GM23338 (cell line): ENCODE results near the gene ATG9A. TPM values are rescaled to one million over a fixed set of nuclear protein-coding genes. Genes with fewer than 3 reads are reported as not detected.

ENCODE experiments used
- ATAC-seq: fragments of 200-7000 bp; cut with Tn5 transposase; 3 replicates; pipeline ENCODE4 v1.9.1; 2020
- DNase-seq: peaks from one replicate; pipeline ENCODE4 v3.0.0-alpha.2; 2015; ENCODE audit warnings: low spot score
- H2AFZ ChIP-seq: fragments of 200-600 bp; sonication (generic); 2 replicates; pipeline ENCODE4 v1.8.0; 2016; ENCODE audit warnings: antibody characterized with exemption, mild to moderate bottlenecking, moderate library complexity
- H3F3A ChIP-seq: fragments of 200-600 bp; sonication (generic); replicated peaks from 2 replicates; pipeline ENCODE4 v1.8.0; 2017; ENCODE audit warnings: antibody characterized with exemption, mixed run types, low read depth
- H3K27ac ChIP-seq: fragments of 200-600 bp; sonication (generic); 2 replicates; pipeline ENCODE4 v1.6.1; 2016; ENCODE audit warnings: low read depth
- H3K27me3 ChIP-seq: fragments of 200-600 bp; sonication (generic); 2 replicates; pipeline ENCODE4 v1.8.0; 2016; ENCODE audit warnings: mild to moderate bottlenecking, mixed run types, moderate library complexity; ENCODE audit not compliant: insufficient read depth
- H3K36me3 ChIP-seq: fragments of 200-600 bp; sonication (generic); 2 replicates; pipeline ENCODE4 v1.8.0; 2016; ENCODE audit warnings: mild to moderate bottlenecking; ENCODE audit not compliant: insufficient read depth
- H3K4me1 ChIP-seq: fragments of 200-600 bp; sonication (generic); 2 replicates; pipeline ENCODE4 v1.8.0; 2016; ENCODE audit warnings: mild to moderate bottlenecking, moderate library complexity; ENCODE audit not compliant: insufficient read depth
- H3K4me2 ChIP-seq: fragments of 200-600 bp; sonication (generic); 2 replicates; pipeline ENCODE4 v1.7.1; 2017; ENCODE audit warnings: mixed run types
- H3K4me3 ChIP-seq: fragments of 200-600 bp; sonication (generic); 2 replicates; pipeline ENCODE4 v1.6.1; 2016; ENCODE audit warnings: mixed run types
- H3K79me2 ChIP-seq: fragments of 200-600 bp; sonication (generic); replicated peaks from 2 replicates; pipeline ENCODE4 v1.8.0; 2017; ENCODE audit warnings: mild to moderate bottlenecking; ENCODE audit not compliant: insufficient read depth
- H3K9me2 ChIP-seq: fragments of 200-600 bp; sonication (generic); 2 replicates; pipeline ENCODE4 v1.8.0; 2017; ENCODE audit not compliant: insufficient read depth
- H4K20me1 ChIP-seq: fragments of 200-600 bp; sonication (generic); replicated peaks from 2 replicates; pipeline ENCODE4 v1.8.0; 2017; ENCODE audit warnings: mild to moderate bottlenecking; ENCODE audit not compliant: insufficient read depth
- H3K27ac Mint-ChIP-seq: 2 replicates; pipeline ENCODE4 v1.8.0; 2020; ENCODE audit warnings: inconsistent platforms, mild to moderate bottlenecking, moderate library complexity, mixed read lengths
- H3K27me3 Mint-ChIP-seq: 3 replicates; pipeline ENCODE4 v1.8.0; 2022; ENCODE audit warnings: low read depth, mild to moderate bottlenecking, moderate library complexity, mixed read lengths, inconsistent platforms; ENCODE audit not compliant: insufficient read depth, poor library complexity
- H3K36me3 Mint-ChIP-seq: 3 replicates; pipeline ENCODE4 v1.8.0; 2021; ENCODE audit warnings: low read depth, mild to moderate bottlenecking, inconsistent platforms, moderate library complexity, mixed read lengths
- H3K4me1 Mint-ChIP-seq: 3 replicates; pipeline ENCODE4 v1.8.0; 2020; ENCODE audit warnings: mild to moderate bottlenecking, inconsistent platforms, mixed read lengths
- H3K4me3 Mint-ChIP-seq: 3 replicates; pipeline ENCODE4 v1.8.0; 2021; ENCODE audit warnings: moderate library complexity, mild to moderate bottlenecking, inconsistent platforms, mixed read lengths
- H3K9me3 Mint-ChIP-seq: 3 replicates; pipeline ENCODE4 v1.8.0; 2020; ENCODE audit warnings: moderate library complexity, mild to moderate bottlenecking, inconsistent platforms, mixed read lengths
- CREB1 ChIP-seq: fragments of 250-450 bp; sonication (Bioruptor Pico); IDR thresholded peaks from 2 replicates; pipeline ENCODE4 v1.5.0; 2020; ENCODE audit warnings: low read depth, mild to moderate bottlenecking, moderate library complexity
- CTCF ChIP-seq, 2 experiments: fragments of 200-600 bp in 1 of 2; sonication (generic) in 1 of 2; conservative IDR thresholded peaks; 2 replicates each; pipeline versions ENCODE4 v1.5.1 to v1.6.1; 2016 to 2017; ENCODE audit warnings: antibody characterized with exemption in 2 of 2, low read depth in 2 of 2, mild to moderate bottlenecking in 2 of 2, moderate library complexity in 1 of 2
- ETS1 ChIP-seq: IDR thresholded peaks from 2 replicates; pipeline ENCODE4 v1.6.1; 2016; ENCODE audit warnings: antibody characterized with exemption
- EZH2 ChIP-seq: fragments of 200-600 bp; sonication (generic); IDR thresholded peaks from one replicate; pipeline ENCODE4 v1.8.0; 2017; ENCODE audit warnings: antibody characterized with exemption, mild to moderate bottlenecking, low read depth; ENCODE audit not compliant: unreplicated experiment
- EZH2phosphoT487 ChIP-seq: fragments of 200-600 bp; sonication (generic); IDR thresholded peaks from one replicate; pipeline ENCODE4 v1.8.1; 2018; ENCODE audit warnings: antibody characterized with exemption; ENCODE audit not compliant: unreplicated experiment
- JUNB ChIP-seq: IDR thresholded peaks from one replicate; pipeline ENCODE4 v1.6.1; 2016; ENCODE audit warnings: antibody characterized with exemption; ENCODE audit not compliant: unreplicated experiment
- NANOG ChIP-seq: IDR thresholded peaks from 2 replicates; pipeline ENCODE4 v1.6.1; 2016; ENCODE audit warnings: antibody characterized with exemption, borderline replicate concordance
- POLR2AphosphoS5 ChIP-seq: IDR thresholded peaks from 2 replicates; pipeline ENCODE4 v1.6.1; 2016; ENCODE audit warnings: antibody characterized with exemption, low read depth
- REST ChIP-seq: IDR thresholded peaks from one replicate; pipeline ENCODE4 v1.6.1; 2018; ENCODE audit warnings: antibody characterized with exemption; ENCODE audit not compliant: unreplicated experiment
- STAT1 ChIP-seq: IDR thresholded peaks from one replicate; pipeline ENCODE4 v1.6.1; 2016; ENCODE audit warnings: antibody characterized with exemption; ENCODE audit not compliant: unreplicated experiment
- ZNF114 ChIP-seq: fragments of 250-450 bp; sonication (Bioruptor Pico); IDR thresholded peaks from 2 replicates; pipeline ENCODE4 v1.5.0; 2020; ENCODE audit warnings: mild to moderate bottlenecking, moderate library complexity
- ZNF331 ChIP-seq: fragments of 250-450 bp; sonication (Bioruptor Pico); IDR thresholded peaks from 2 replicates; pipeline ENCODE4 v1.5.0; 2020; ENCODE audit warnings: low read depth, mild to moderate bottlenecking, moderate library complexity
- ZNF462 ChIP-seq: fragments of 250-450 bp; sonication (Bioruptor Pico); IDR thresholded peaks from 2 replicates; pipeline ENCODE4 v1.5.0; 2020; ENCODE audit warnings: mild to moderate bottlenecking, moderate library complexity
- polyA plus RNA-seq: library from polyadenylated mRNA; unstranded; fragments of >200 nt; fragmentation: Nextera tagmentation; extraction: Ambion mirVana; gene quantifications from 2 replicates; pipeline ENCODE4 v1.2.1, GENCODE V29; 2016
- total RNA-seq: library from RNA; depleted of rRNA; stranded (reverse); fragments of >200 nt; shearing (Covaris generic); gene quantifications from 2 replicates; pipeline ENCODE4 v1.2.3, GENCODE V29; 2014

The ATG9A gene
- total and polyA plus RNA-seq, 2 experiments from 2014 or later = 20.7 to 54.2 TPM

- peaks cover 16% of the 10 kb centered on the region for H3K27me3 Mint-ChIP-seq
- Histone ChIP-seq H3K4me2 (no peak overlapping the region), H3K79me2 (no peaks in the 10 kb centered on the region), H3F3A (no peaks in the 10 kb centered on the region), H3K4me3 (no peak overlapping the region), H3K36me3 (no peaks in the 10 kb centered on the region), H3K9me2 (no peaks in the 10 kb centered on the region), H4K20me1 (no peaks in the 10 kb centered on the region), H3K27me3 (no peaks in the 10 kb centered on the region), H2AFZ (no peak overlapping the region), H3K4me1 (peaks cover 8% of the 10 kb centered on the region; the same call in 1 of the 2 replicates), H3K27ac (no peak overlapping the region)
- ATAC-seq = no peak
- TF ChIP-seq POLR2AphosphoS5 = no peak
- TF ChIP-seq CTCF (conservative IDR thresholded peaks at IDR 0.05; ENCODE audit: low read depth in 2 of 2) = no peak
- no peak for TF ChIP-seq NANOG
- TF ChIP-seq ETS1 = no peak
- no peak for TF ChIP-seq EZH2phosphoT487
- TF ChIP-seq CREB1 (CRISPR knock-in tag) = no peak
- no peak for TF ChIP-seq ZNF114 (CRISPR knock-in tag)
- TF ChIP-seq ZNF462 = no peak
- TF ChIP-seq REST = no peak
- no peak for TF ChIP-seq STAT1
- no peak for TF ChIP-seq EZH2
- TF ChIP-seq ZNF331 (CRISPR knock-in tag) = no peak
- no peak for TF ChIP-seq JUNB
- no peaks in the 10 kb centered on the region for H3K9me3 Mint-ChIP-seq
- no peak overlapping the region for H3K27ac Mint-ChIP-seq
- no peak overlapping the region for H3K4me3 Mint-ChIP-seq
- H3K4me1 Mint-ChIP-seq = peaks cover 9% of the 10 kb centered on the region
- DNase-seq = no peak
- H3K36me3 Mint-ChIP-seq = no peaks in the 10 kb centered on the region
Observed at GRCh38 chr2:219269362-219270054, 40.1 kb upstream of the ATG9A start.
